SU-DHL-6 (cell line): Measurements from ENCODE around the gene TGFBRAP1.

Experiments used
- CTCF ChIP-seq: fragments of 200-600 bp; sonication (generic); IDR thresholded peaks from one replicate; pipeline ENCODE4 v1.5.1; 2017; ENCODE audit warnings: antibody characterized with exemption, mild to moderate bottlenecking, low read length, moderate library complexity; ENCODE audit not compliant: insufficient read depth, poor library complexity, severe bottlenecking
- EZH2phosphoT487 ChIP-seq: fragments of 200-600 bp; sonication (generic), shearing (Covaris generic); conservative IDR thresholded peaks from 2 replicates; pipeline ENCODE4 v1.6.1; 2018; ENCODE audit warnings: mild to moderate bottlenecking, antibody characterized with exemption, low read length, moderate library complexity, mixed read lengths

- TF ChIP-seq CTCF (no peak), EZH2phosphoT487 (no peak)
Observed at GRCh38 chr2:105336786-105337121, 7.2 kb upstream of the TGFBRAP1 start.
